ENCODE measurements around the gene SFRP2.

Gene SFRP2

GRCh38 chr4:153776601-153777000 is 12.3 kb downstream of the SFRP2 start:
- no peak for DNase-seq (ENCODE audit: extremely low spot score)
- POLR2A ChIA-PET, result no interaction called here

GRCh38 chr4:153773236-153773690 is 15.6 kb downstream of the SFRP2 start:
- no peak for DNase-seq (ENCODE audit: extremely low spot score)
- TF ChIP-seq SUZ12 (IDR thresholded peaks at IDR 0.05) (no peak), BHLHE40 (IDR thresholded peaks at IDR 0.05; ENCODE audit: borderline replicate concordance) (no peak), ELF4 (IDR thresholded peaks at IDR 0.05) (no peak), LEF1 (IDR thresholded peaks at IDR 0.05; ENCODE audit: borderline replicate concordance) (no peak), NFRKB (IDR thresholded peaks at IDR 0.05) (no peak), PKNOX1 (IDR thresholded peaks at IDR 0.05) (no peak), TARDBP (IDR thresholded peaks at IDR 0.05) (no peak), ARNT (IDR thresholded peaks at IDR 0.05) (no peak), FOXM1 (IDR thresholded peaks at IDR 0.05; ENCODE audit: borderline replicate concordance) (no peak), L3MBTL2 (conservative IDR thresholded peaks at IDR 0.05) (no peak), ZNF384 (IDR thresholded peaks at IDR 0.05) (no peak), CTBP1 (IDR thresholded peaks at IDR 0.05; ENCODE audit: borderline replicate concordance) (no peak), FOXK2 (IDR thresholded peaks at IDR 0.05) (no peak), SP1 (IDR thresholded peaks at IDR 0.05) (no peak), FOXA1 (IDR thresholded peaks at IDR 0.05) (no peak), HDGF (IDR thresholded peaks at IDR 0.05; ENCODE audit: borderline replicate concordance) (no peak)
- ChIA-PET CTCF (no interaction called here), POLR2A (no interaction called here)

More at GRCh38 chr4:153776601-153777000, 12.3 kb downstream of the SFRP2 start:
- CTCF ChIA-PET, result interaction anchor here (1.5 kb wide), 1 partner anchor 9 kb away, joined by 4 read pairs; no protein-coding TSS in a partner anchor
- no peak for TF ChIP-seq ELF4 (IDR thresholded peaks at IDR 0.05)

GRCh38 chr4:153771046-153771445 is 17.8 kb downstream of the SFRP2 start:
- POLR2A ChIA-PET, result no interaction called here
- CTCF ChIA-PET, result no interaction called here
- no peak for DNase-seq (ENCODE audit: extremely low spot score)
- TF ChIP-seq L3MBTL2 (conservative IDR thresholded peaks at IDR 0.05) (no peak), SP1 (IDR thresholded peaks at IDR 0.05) (no peak), LEF1 (IDR thresholded peaks at IDR 0.05; ENCODE audit: borderline replicate concordance) (no peak), CTBP1 (IDR thresholded peaks at IDR 0.05; ENCODE audit: borderline replicate concordance) (no peak), ELF4 (IDR thresholded peaks at IDR 0.05) (no peak), FOXM1 (IDR thresholded peaks at IDR 0.05; ENCODE audit: borderline replicate concordance) (no peak), PKNOX1 (IDR thresholded peaks at IDR 0.05) (no peak), FOXK2 (IDR thresholded peaks at IDR 0.05) (no peak), ZNF384 (IDR thresholded peaks at IDR 0.05) (no peak), NFRKB (IDR thresholded peaks at IDR 0.05) (no peak), BHLHE40 (IDR thresholded peaks at IDR 0.05; ENCODE audit: borderline replicate concordance) (no peak), ARNT (IDR thresholded peaks at IDR 0.05) (no peak), SUZ12 (IDR thresholded peaks at IDR 0.05) (no peak), FOXA1 (IDR thresholded peaks at IDR 0.05) (no peak), HDGF (IDR thresholded peaks at IDR 0.05; ENCODE audit: borderline replicate concordance) (no peak), TARDBP (IDR thresholded peaks at IDR 0.05) (no peak)

DNA sequence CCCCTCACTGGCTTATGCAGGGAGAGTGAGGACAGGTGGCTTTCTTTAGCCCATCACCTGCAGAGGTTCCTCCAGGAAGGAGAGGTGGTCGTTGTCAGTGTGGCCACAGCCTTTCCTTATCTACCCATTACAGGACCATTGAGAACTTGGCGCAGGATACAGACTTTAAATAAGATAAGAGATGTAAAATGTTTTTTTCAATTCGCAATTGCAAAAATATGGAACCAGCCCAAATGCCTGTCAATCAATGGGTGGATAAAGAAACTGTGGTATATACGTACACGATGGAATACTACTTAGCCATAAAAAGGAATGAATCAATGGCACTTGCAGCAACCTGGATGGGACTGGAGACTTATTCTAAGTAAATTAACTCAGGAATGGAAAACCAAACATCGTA is 22.1 kb downstream of the SFRP2 start:
- ChIA-PET POLR2A (no interaction called here), CTCF (no interaction called here)
- TF ChIP-seq FOXA1 (IDR thresholded peaks at IDR 0.05) (no peak), LEF1 (IDR thresholded peaks at IDR 0.05; ENCODE audit: borderline replicate concordance) (no peak), SP1 (IDR thresholded peaks at IDR 0.05) (no peak), L3MBTL2 (conservative IDR thresholded peaks at IDR 0.05) (no peak), TARDBP (IDR thresholded peaks at IDR 0.05) (no peak), SUZ12 (IDR thresholded peaks at IDR 0.05) (no peak), BHLHE40 (IDR thresholded peaks at IDR 0.05; ENCODE audit: borderline replicate concordance) (no peak), PKNOX1 (IDR thresholded peaks at IDR 0.05) (no peak)
- no peak for DNase-seq (ENCODE audit: extremely low spot score)

GRCh38 chr4:153765894-153766293 is 23.0 kb downstream of the SFRP2 start:
- ChIA-PET POLR2A (no interaction called here), CTCF (no interaction called here)
- TF ChIP-seq SUZ12 (IDR thresholded peaks at IDR 0.05), result no peak
- no peak for DNase-seq (ENCODE audit: extremely low spot score)

DNA sequence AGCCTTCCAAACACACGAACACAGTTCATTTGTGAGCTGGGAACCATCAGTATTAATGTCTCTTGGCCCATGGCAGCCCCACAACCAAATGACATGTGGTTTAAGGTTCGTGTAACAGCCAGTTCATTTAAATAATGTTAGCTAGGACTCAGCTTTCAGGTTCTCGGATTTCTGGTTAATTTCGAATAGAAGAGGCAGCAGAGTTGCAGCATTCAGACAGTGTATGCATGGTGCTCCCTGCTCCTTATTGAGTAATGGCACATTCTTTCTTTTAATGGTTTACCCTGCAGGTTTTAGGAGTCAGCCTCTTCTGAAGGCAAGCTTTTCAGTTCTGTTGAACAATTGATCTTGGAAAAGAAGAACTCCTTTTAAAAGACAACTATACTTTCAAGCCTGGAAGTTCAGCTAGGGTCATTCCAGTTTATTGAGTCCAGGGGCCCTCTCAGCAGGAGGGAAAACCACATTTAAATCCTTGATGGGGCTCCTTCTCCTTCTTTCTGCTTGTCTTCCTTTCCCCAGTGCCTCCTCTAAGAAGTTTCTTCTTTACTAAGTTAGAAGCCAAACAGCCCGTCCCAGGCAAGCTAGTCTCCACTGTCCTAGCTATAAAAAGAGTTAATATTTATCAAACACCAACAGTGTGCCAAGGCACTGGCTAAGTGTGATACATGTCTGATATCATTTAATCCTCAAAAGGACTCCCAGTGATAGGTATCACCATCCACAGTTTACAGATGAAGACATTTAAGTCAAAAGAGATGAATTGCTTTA is 24.1 kb downstream of the SFRP2 start:
- no peak for DNase-seq (ENCODE audit: extremely low spot score)
- no peak for TF ChIP-seq ARNT (IDR thresholded peaks at IDR 0.05)
- no peak for TF ChIP-seq SP1 (IDR thresholded peaks at IDR 0.05)
- TF ChIP-seq FOXA1 (IDR thresholded peaks at IDR 0.05), result no peak
- no peak for TF ChIP-seq FOXK2 (IDR thresholded peaks at IDR 0.05)
- no peak for TF ChIP-seq ELF4 (IDR thresholded peaks at IDR 0.05)
- no peak for TF ChIP-seq PKNOX1 (IDR thresholded peaks at IDR 0.05)
- no peak for TF ChIP-seq ZNF384 (IDR thresholded peaks at IDR 0.05)
- no peak for TF ChIP-seq HDGF (IDR thresholded peaks at IDR 0.05; ENCODE audit: borderline replicate concordance)
- no peak for TF ChIP-seq FOXM1 (IDR thresholded peaks at IDR 0.05; ENCODE audit: borderline replicate concordance)
- TF ChIP-seq SUZ12 (IDR thresholded peaks at IDR 0.05), result no peak
- TF ChIP-seq LEF1 (IDR thresholded peaks at IDR 0.05; ENCODE audit: borderline replicate concordance), result no peak
- TF ChIP-seq TARDBP (IDR thresholded peaks at IDR 0.05), result no peak
- no peak for TF ChIP-seq BHLHE40 (IDR thresholded peaks at IDR 0.05; ENCODE audit: borderline replicate concordance)
- TF ChIP-seq CTBP1 (IDR thresholded peaks at IDR 0.05; ENCODE audit: borderline replicate concordance), result no peak
- TF ChIP-seq L3MBTL2 (conservative IDR thresholded peaks at IDR 0.05), result no peak
- TF ChIP-seq NFRKB (IDR thresholded peaks at IDR 0.05), result no peak
- POLR2A ChIA-PET, result no interaction called here
- CTCF ChIA-PET, result interaction anchor here (0.6 to 2.6 kb wide), 3 partner anchors 14 to 337 kb away, joined by 3 to 14 read pairs (median 4); no protein-coding TSS in a partner anchor
